Activated CD4-positive, alpha-beta T cell treated with anti-CD3 and anti-CD28 coated beads, Interleukin-2, amount 10 ng/mL, durations not matched to agents 24 days and 14 days (primary cell): Measurements from ENCODE around the gene STEEP1. TPM values are rescaled to one million over a fixed set of nuclear protein-coding genes. Genes with fewer than 3 reads are reported as not detected.

Source experiments
- DNase-seq: peaks from one replicate; pipeline ENCODE4 v3.0.0; 2022
- H3K27ac Mint-ChIP-seq: one replicate; pipeline ENCODE4 v1.8.0; 2022; ENCODE audit warnings: mild to moderate bottlenecking, mixed read lengths
- H3K27me3 Mint-ChIP-seq: one replicate; pipeline ENCODE4 v1.8.0; 2022; ENCODE audit warnings: mixed read lengths
- H3K36me3 Mint-ChIP-seq: one replicate; pipeline ENCODE4 v1.8.0; 2022; ENCODE audit warnings: low read depth, mild to moderate bottlenecking, mixed read lengths
- H3K4me1 Mint-ChIP-seq: one replicate; pipeline ENCODE4 v1.8.0; 2021; ENCODE audit warnings: mixed read lengths
- H3K4me3 Mint-ChIP-seq: one replicate; pipeline ENCODE4 v1.8.0; 2022; ENCODE audit warnings: mild to moderate bottlenecking, moderate library complexity, mixed read lengths
- H3K9me3 Mint-ChIP-seq: one replicate; pipeline ENCODE4 v1.8.0; 2021; ENCODE audit warnings: mixed read lengths
- intact Hi-C: fragments of 100-400 bp; cut with micrococcal nuclease; formaldehyde crosslinking; loops from one replicate; pipeline ENCODE4 v1.15.1; 2023
- total RNA-seq: library from RNA; stranded (reverse); gene quantifications from 2 replicates; pipeline ENCODE4 v1.2.3, GENCODE V29; 2022

Gene STEEP1
- total RNA-seq, 1 donor from 2014 or later = 24.4 TPM

DNA sequence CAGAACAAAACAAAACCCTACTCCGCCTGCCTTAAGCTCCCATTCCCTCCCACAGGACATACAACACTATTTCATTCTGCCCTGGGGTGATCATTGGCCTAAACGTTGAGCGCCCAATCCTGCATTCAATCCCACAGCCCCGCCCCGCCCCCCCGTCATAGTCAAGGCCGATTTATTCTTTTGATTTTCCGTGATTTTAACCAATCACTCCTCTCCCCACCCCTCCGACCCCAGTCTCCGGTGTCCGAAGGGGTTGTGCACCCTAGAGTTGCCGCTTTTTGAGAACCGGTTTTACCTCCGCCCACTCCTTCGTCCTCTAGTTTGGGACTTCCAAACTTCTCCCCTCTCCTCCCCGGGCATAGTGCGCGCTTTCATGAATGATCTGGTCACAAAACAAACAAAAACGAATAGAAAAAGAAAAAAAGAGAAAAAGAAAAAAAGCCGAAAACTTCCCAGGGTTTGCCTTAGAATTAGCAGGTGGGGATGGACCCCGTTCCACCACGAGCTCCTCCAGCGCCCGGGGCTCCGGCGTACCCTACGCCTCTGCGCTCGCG, 8.7 kb upstream of the STEEP1 start:
- Mint-ChIP-seq H3K27ac (peak overlapping the region; percentile 89), H3K4me1 (peaks cover 5% of the 10 kb centered on the region), H3K27me3 (no peaks in the 10 kb centered on the region), H3K36me3 (peaks cover 6% of the 10 kb centered on the region), H3K4me3 (peak overlapping the region; percentile 92), H3K9me3 (no peaks in the 10 kb centered on the region)
- DNase-seq = no peak
- intact Hi-C loops = loop anchor here (1.0 to 10.0 kb wide), 6 partner anchors 9 to 368 kb away; partner anchors contain the start of genes NKAP, NKRF, SEPTIN6 and STEEP1

DNA sequence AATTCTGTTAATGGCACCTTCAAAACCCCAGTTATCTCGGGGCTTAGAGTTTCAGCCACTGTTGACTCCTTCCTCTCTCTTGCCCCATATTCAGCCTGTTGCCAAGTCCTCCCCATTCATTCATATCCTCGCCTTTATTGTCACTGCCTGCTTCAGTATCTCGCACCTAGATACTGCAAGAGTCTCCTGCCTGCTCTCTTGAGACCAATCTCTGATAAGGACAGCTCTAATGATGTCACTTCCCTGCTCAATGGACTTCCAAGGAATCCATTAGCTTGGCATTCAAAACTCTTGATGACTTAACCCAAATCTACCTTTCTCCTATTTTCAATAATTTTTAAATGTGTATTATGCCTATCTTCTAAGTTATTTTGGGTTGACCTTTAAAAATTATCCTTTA, 8.0 kb upstream of the STEEP1 start:
- Mint-ChIP-seq H3K27ac (no peak overlapping the region), H3K4me3 (peak overlapping the region; percentile 92), H3K36me3 (peaks cover 6% of the 10 kb centered on the region), H3K4me1 (peaks cover 5% of the 10 kb centered on the region), H3K9me3 (no peaks in the 10 kb centered on the region), H3K27me3 (no peaks in the 10 kb centered on the region)
- no peak for DNase-seq
- intact Hi-C loops = loop anchor here (5.0 to 10.0 kb wide), 3 partner anchors 58 to 369 kb away; partner anchors contain the start of gene NKAP

DNA sequence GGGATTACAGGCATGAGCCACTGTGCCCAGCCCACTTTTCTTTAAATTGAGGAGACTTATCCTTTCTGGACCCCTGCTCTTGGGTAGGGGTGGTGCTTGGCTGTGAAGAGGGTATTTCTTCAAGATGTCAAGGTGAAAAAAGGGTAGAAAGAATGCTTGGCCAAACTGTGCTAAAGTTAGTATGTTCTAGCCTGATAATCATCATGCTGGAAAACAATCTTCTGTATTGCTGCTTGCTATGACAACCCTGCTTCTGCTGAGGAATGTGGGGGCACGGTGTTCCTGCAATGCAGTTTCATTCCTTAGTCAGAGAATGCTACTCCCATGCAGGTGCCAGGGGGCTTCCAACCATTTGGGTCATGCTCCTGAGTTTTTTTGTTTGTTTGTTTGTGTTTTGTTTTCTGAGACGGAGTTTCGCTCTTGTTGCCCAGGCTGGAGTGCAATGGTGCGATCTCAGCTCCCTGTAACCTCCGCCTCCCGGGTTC, 5.2 kb upstream of the STEEP1 start:
- DNase-seq = no peak
- no peaks in the 10 kb centered on the region for H3K9me3 Mint-ChIP-seq
- peaks cover 1% of the 10 kb centered on the region for H3K27me3 Mint-ChIP-seq
- no peak overlapping the region for H3K4me3 Mint-ChIP-seq
- H3K36me3 Mint-ChIP-seq = no peaks in the 10 kb centered on the region
- intact Hi-C loops = loop anchor here (5.0 to 10.0 kb wide), 3 partner anchors 56 to 372 kb away; partner anchors contain the start of gene NKAP
- no peak overlapping the region for H3K27ac Mint-ChIP-seq
- peaks cover 5% of the 10 kb centered on the region for H3K4me1 Mint-ChIP-seq

DNA sequence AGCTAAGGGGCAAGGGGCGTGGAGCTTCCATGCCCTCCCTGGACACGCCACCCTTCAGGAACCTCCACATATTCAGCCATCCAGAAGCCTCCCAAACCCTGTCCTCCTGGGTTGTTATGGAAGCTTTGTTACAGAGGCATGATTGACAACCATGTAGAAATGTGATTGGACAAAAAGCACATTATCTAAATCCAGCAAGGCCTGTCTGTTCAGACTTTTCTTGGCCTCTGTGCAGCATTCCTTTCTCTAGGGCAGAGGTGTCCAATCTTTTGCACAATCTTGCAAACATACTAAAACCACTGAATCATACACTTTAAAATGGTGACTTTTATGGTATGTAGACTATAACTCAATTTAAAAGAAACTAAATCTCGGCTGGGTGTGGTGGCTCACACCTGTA, 12.7 kb downstream of the STEEP1 start:
- intact Hi-C loops = no loop called here
- Mint-ChIP-seq H3K27me3 (no peaks in the 10 kb centered on the region), H3K4me3 (no peak overlapping the region), H3K9me3 (no peaks in the 10 kb centered on the region), H3K36me3 (peaks cover 6% of the 10 kb centered on the region), H3K27ac (no peak overlapping the region), H3K4me1 (peaks cover 2% of the 10 kb centered on the region)
- DNase-seq = no peak

DNA sequence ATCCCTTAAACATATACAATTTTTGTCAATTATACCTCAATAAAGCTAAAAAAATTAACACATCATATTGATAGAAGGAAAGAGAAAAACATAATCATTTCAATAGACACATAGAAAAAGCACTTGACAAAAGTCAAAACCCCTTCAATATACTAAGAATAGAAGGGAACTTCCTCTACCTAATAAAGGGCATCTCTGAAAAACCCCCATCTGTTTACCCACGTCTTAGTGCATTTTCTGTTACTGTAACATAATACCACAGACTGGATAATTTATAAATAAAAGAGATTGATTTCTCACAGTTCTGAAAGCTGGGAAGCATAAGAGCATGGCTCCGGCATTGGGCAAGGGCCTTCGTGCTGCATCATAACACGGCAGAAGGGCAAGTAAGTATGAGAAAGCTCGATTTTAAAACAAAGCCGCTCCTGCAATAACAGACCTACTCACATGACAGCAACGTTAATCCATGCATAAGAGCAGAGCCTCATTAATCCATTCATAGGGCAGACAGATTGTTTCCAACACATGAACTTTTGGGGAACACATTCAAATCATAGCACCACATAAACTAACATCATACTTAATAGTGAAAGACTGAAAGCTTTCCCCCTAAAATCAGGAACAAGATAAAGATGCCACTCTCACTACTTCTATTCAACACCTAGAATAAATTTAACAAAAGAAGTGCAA, 15.7 kb downstream of the STEEP1 start:
- no peaks in the 10 kb centered on the region for H3K9me3 Mint-ChIP-seq
- peaks cover 2% of the 10 kb centered on the region for H3K36me3 Mint-ChIP-seq
- no peak for DNase-seq
- no peak overlapping the region for H3K27ac Mint-ChIP-seq
- intact Hi-C loops = no loop called here
- H3K4me1 Mint-ChIP-seq = peaks cover 4% of the 10 kb centered on the region
- H3K4me3 Mint-ChIP-seq = no peak overlapping the region
- H3K27me3 Mint-ChIP-seq = no peaks in the 10 kb centered on the region

- peaks cover 13% of the 10 kb centered on the region for H3K36me3 Mint-ChIP-seq
- intact Hi-C loops = no loop called here
- no peak overlapping the region for H3K4me3 Mint-ChIP-seq
- no peak for DNase-seq
- no peaks in the 10 kb centered on the region for H3K27me3 Mint-ChIP-seq
- H3K27ac Mint-ChIP-seq = no peak overlapping the region
- H3K4me1 Mint-ChIP-seq = no peaks in the 10 kb centered on the region
- H3K9me3 Mint-ChIP-seq = no peaks in the 10 kb centered on the region
These were observed 24.0 kb downstream of the STEEP1 start for GRCh38 chrX:119541188-119541587.

DNA sequence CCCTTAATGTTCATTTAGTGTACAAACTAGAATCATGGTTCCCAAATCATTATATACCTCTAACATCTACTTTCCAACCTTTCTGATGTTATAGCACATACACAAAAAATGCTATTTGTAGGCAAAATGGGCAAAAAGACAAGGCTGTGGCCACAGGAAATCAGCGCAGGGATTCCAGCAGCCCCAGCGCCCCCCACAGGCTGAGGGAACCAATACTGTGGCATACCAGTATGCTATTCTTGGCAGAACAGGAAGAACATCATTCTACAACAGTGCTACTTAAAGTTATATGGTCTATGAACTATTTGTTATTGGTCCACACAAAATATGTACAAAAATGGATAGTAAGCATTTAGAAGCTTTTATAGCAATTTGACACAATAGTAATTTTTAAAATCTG, 25.3 kb downstream of the STEEP1 start:
- H3K36me3 Mint-ChIP-seq = peaks cover 13% of the 10 kb centered on the region
- H3K9me3 Mint-ChIP-seq = no peaks in the 10 kb centered on the region
- H3K27me3 Mint-ChIP-seq = no peaks in the 10 kb centered on the region
- DNase-seq = peak; percentile 55
- H3K4me1 Mint-ChIP-seq = no peaks in the 10 kb centered on the region
- intact Hi-C loops = no loop called here
- H3K4me3 Mint-ChIP-seq = no peak overlapping the region
- H3K27ac Mint-ChIP-seq = peak overlapping the region; percentile 20

DNA sequence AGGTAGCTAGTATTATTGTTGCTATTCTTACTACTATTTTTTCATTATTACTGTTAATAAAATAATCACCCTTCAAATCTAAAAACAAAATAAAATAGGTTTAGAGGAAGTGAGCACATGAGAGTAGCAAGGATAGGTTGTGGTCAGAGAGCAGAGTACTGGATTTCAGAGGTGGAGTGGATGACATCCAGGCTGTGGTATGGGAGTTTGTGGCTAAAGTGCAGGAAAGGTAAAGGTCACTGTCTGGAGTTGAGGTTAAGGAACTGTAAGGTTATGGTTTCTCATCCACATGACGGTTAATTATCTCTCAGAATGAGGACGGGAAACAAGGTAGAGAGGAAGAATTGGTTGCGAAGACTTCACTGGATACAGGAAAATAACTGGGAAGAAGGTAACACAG, 27.7 kb downstream of the STEEP1 start:
- H3K27ac Mint-ChIP-seq = no peak overlapping the region
- no peak overlapping the region for H3K4me3 Mint-ChIP-seq
- H3K4me1 Mint-ChIP-seq = no peaks in the 10 kb centered on the region
- H3K9me3 Mint-ChIP-seq = no peaks in the 10 kb centered on the region
- intact Hi-C loops = no loop called here
- peaks cover 13% of the 10 kb centered on the region for H3K36me3 Mint-ChIP-seq
- H3K27me3 Mint-ChIP-seq = no peaks in the 10 kb centered on the region
- DNase-seq = no peak

DNA sequence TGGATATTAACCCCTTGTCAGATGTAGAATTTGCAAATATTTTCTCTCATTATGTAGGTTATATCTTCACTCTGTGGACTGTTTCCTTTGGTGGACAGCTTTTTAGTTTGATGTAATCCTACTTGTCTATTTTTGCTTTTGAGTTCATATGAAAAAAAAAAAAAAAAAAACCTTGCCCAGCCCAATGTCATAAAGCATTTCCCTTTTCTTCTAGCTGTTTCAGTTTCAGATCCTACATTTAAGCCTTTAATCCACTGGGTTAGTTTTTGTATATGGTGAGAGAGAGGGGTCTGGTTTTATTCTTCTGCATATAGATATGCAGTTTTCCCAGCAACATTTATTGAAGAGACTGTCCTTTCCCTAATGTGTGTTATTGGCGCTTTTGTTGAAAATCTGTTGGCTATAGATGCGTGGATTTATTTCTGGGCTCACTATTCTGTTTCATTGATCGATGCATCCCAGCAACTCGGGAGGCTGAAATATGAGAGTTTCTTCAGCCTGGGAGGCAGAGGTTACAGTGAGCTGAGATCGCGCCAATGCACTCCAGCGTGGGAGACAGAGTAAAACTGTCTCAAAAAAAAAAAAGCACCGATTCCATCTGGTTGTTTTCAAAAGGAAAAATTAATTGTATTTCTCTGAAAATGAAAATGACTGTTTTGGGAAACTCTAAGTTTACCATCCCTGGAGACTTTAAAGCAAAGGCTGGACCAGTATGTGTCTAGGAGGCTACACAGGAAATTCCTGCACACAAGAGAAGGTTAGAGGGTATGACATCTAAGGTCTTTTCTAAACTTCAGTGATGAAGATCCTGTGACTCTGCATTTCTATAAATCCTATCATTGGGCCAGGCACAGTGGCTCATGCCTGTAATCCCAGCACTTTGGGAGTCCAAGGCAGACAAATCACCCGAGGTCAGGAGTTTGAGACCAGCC, 35.6 kb downstream of the STEEP1 start:
- Mint-ChIP-seq H3K27ac (no peak overlapping the region), H3K36me3 (peaks cover 5% of the 10 kb centered on the region), H3K27me3 (no peaks in the 10 kb centered on the region), H3K4me3 (no peak overlapping the region), H3K9me3 (no peaks in the 10 kb centered on the region), H3K4me1 (peaks cover 2% of the 10 kb centered on the region)
- no peak for DNase-seq
- intact Hi-C loops = no loop called here

GRCh38 chrX:119523664-119524184, 41.5 kb downstream of the STEEP1 start:
- Mint-ChIP-seq H3K9me3 (no peaks in the 10 kb centered on the region), H3K27me3 (no peaks in the 10 kb centered on the region), H3K4me3 (no peak overlapping the region), H3K4me1 (no peaks in the 10 kb centered on the region), H3K27ac (no peak overlapping the region), H3K36me3 (no peaks in the 10 kb centered on the region)
- DNase-seq = no peak
- intact Hi-C loops = no loop called here

DNA sequence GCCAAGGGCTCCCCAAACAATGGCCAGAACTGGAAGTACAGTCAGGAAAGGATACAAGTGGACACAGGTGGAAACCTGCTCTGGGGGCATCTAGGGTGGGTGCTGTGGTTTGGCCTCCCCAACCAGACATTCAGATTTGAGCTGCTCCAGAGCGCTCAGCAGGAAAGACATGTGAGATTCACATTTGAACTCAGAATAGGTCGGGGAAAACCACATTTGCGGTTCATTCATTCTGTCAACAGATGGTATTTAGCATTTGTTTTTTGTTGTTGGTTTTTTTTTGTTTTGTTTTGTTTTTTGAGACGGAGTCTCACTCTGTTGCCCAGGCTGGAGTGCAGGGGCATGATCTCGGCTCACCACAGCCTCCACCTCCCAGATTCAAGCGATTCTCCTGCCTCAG, 44.0 kb downstream of the STEEP1 start:
- Mint-ChIP-seq H3K4me1 (peaks cover 3% of the 10 kb centered on the region), H3K9me3 (no peaks in the 10 kb centered on the region), H3K27ac (no peak overlapping the region), H3K4me3 (no peak overlapping the region), H3K27me3 (no peaks in the 10 kb centered on the region), H3K36me3 (no peaks in the 10 kb centered on the region)
- DNase-seq = no peak
- intact Hi-C loops = no loop called here

GRCh38 chrX:119518371-119518770, 46.8 kb downstream of the STEEP1 start:
- H3K9me3 Mint-ChIP-seq = no peaks in the 10 kb centered on the region
- H3K4me3 Mint-ChIP-seq = no peak overlapping the region
- no peak overlapping the region for H3K27ac Mint-ChIP-seq
- no peaks in the 10 kb centered on the region for H3K27me3 Mint-ChIP-seq
- no peak for DNase-seq
- intact Hi-C loops = loop anchor here (5.0 to 10.0 kb wide), 3 partner anchors 56 to 606 kb away; partner anchors contain the start of gene UBE2A
- no peaks in the 10 kb centered on the region for H3K36me3 Mint-ChIP-seq
- H3K4me1 Mint-ChIP-seq = peaks cover 3% of the 10 kb centered on the region

GRCh38 chrX:119516157-119516702, 49.0 kb downstream of the STEEP1 start:
- no peaks in the 10 kb centered on the region for H3K36me3 Mint-ChIP-seq
- H3K9me3 Mint-ChIP-seq = no peaks in the 10 kb centered on the region
- H3K4me1 Mint-ChIP-seq = peaks cover 3% of the 10 kb centered on the region
- H3K27ac Mint-ChIP-seq = no peak overlapping the region
- no peak overlapping the region for H3K4me3 Mint-ChIP-seq
- peak; percentile 82 for DNase-seq
- H3K27me3 Mint-ChIP-seq = no peaks in the 10 kb centered on the region
- intact Hi-C loops = loop anchor here (1.0 to 10.0 kb wide), 4 partner anchors 59 to 609 kb away; partner anchors contain the start of gene UBE2A
